ENCODE results near the gene ZSWIM5.

DNA sequence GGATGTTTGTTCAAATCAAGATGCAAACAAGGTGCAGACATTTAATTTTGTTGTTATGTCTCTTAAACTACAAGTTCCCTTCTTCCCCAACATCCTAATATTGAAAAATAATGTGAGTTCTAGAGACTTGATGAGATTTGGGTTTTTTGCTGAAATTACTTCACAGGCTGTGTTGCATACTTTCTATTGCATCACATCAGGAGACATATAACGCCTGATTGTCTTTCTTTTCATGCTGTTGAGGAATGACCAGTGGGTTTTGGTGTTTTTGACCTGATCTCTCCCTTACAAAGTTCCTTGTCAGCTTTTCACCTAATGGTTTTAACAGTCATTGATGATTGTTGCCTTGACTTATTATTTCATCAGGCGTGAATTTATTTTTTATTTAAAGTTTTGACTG lies 111.0 kb downstream of the ZSWIM5 start:
- TF ChIP-seq, protein P1, sequence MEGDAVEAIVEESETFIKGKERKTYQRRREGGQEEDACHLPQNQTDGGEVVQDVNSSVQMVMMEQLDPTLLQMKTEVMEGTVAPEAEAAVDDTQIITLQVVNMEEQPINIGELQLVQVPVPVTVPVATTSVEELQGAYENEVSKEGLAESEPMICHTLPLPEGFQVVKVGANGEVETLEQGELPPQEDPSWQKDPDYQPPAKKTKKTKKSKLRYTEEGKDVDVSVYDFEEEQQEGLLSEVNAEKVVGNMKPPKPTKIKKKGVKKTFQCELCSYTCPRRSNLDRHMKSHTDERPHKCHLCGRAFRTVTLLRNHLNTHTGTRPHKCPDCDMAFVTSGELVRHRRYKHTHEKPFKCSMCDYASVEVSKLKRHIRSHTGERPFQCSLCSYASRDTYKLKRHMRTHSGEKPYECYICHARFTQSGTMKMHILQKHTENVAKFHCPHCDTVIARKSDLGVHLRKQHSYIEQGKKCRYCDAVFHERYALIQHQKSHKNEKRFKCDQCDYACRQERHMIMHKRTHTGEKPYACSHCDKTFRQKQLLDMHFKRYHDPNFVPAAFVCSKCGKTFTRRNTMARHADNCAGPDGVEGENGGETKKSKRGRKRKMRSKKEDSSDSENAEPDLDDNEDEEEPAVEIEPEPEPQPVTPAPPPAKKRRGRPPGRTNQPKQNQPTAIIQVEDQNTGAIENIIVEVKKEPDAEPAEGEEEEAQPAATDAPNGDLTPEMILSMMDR (IDR thresholded peaks at IDR 0.05): no peak
- no peak for TF ChIP-seq POLR2A (IDR thresholded peaks at IDR 0.05)
